H9 (cell line): ENCODE results near the gene CACNA1D. TPM values are rescaled to one million over a fixed set of nuclear protein-coding genes. Genes with fewer than 3 reads are reported as not detected.

Experiments
- DNase-seq: peaks from one replicate; pipeline ENCODE4 v3.0.0-alpha.2; 2017
- H2AFZ ChIP-seq: one replicate; pipeline ENCODE4 v1.6.1; 2013; ENCODE audit warnings: mild to moderate bottlenecking, low read length, control low read depth, moderate library complexity
- H2AK5ac ChIP-seq: 2 replicates; pipeline ENCODE4 v1.6.1; 2013; ENCODE audit warnings: low read length, control low read depth, mixed read lengths; ENCODE audit not compliant: insufficient read length
- H2BK120ac ChIP-seq: one replicate; pipeline ENCODE4 v1.6.1; 2013; ENCODE audit warnings: low read depth, mild to moderate bottlenecking, low read length, control low read depth, inconsistent platforms; ENCODE audit not compliant: poor library complexity, severe bottlenecking
- H2BK12ac ChIP-seq: 2 replicates; pipeline ENCODE4 v1.6.1; 2013; ENCODE audit warnings: low read length, control low read depth, mixed read lengths, low read depth; ENCODE audit not compliant: insufficient read length
- H2BK15ac ChIP-seq: 2 replicates; pipeline ENCODE4 v1.6.1; 2013; ENCODE audit warnings: low read depth, low read length, control low read depth
- H2BK20ac ChIP-seq: one replicate; pipeline ENCODE4 v1.6.1; 2013; ENCODE audit warnings: low read depth, mild to moderate bottlenecking, low read length, control low read depth, inconsistent platforms; ENCODE audit not compliant: poor library complexity, severe bottlenecking
- H2BK5ac ChIP-seq: 2 replicates; pipeline ENCODE4 v1.6.1; 2013; ENCODE audit warnings: low read length, control low read depth, mixed read lengths; ENCODE audit not compliant: insufficient read length
- H3K14ac ChIP-seq: 2 replicates; pipeline ENCODE4 v1.6.1; 2013; ENCODE audit warnings: low read length, control low read depth; ENCODE audit not compliant: insufficient read depth
- H3K18ac ChIP-seq: 2 replicates; pipeline ENCODE4 v1.6.1; 2013; ENCODE audit warnings: low read depth, mild to moderate bottlenecking, mixed read lengths, low read length, control low read depth; ENCODE audit not compliant: insufficient read length
- H3K23ac ChIP-seq: 2 replicates; pipeline ENCODE4 v1.6.1; 2013; ENCODE audit warnings: low read length, control low read depth, mixed read lengths, low read depth; ENCODE audit not compliant: insufficient read length
- H3K23me2 ChIP-seq: 2 replicates; pipeline ENCODE4 v1.6.1; 2013; ENCODE audit warnings: low read depth, mild to moderate bottlenecking, mixed read lengths, low read length, control low read depth; ENCODE audit not compliant: insufficient read length, poor library complexity, severe bottlenecking
- H3K27ac ChIP-seq: 2 replicates; pipeline ENCODE4 v1.5.1; 2013; ENCODE audit warnings: low read length, control low read depth, mixed read lengths, low read depth; ENCODE audit not compliant: insufficient read length
- H3K27me3 ChIP-seq: 2 replicates; pipeline ENCODE4 v1.6.1; 2013; ENCODE audit warnings: low read length, control low read depth, inconsistent platforms; ENCODE audit not compliant: insufficient read depth
- H3K4ac ChIP-seq: 2 replicates; pipeline ENCODE4 v1.6.1; 2013; ENCODE audit warnings: low read depth, mild to moderate bottlenecking, control low read depth, inconsistent platforms, low read length, moderate library complexity
- H3K4me1 ChIP-seq: 2 replicates; pipeline ENCODE4 v1.6.1; 2013; ENCODE audit warnings: low read length, control low read depth, inconsistent platforms; ENCODE audit not compliant: insufficient read depth
- H3K4me2 ChIP-seq: 2 replicates; pipeline ENCODE4 v1.6.1; 2013; ENCODE audit warnings: low read length, control low read depth, mixed read lengths; ENCODE audit not compliant: insufficient read length, insufficient read depth
- H3K56ac ChIP-seq: 2 replicates; pipeline ENCODE4 v1.6.1; 2013; ENCODE audit warnings: low read depth, mild to moderate bottlenecking, mixed read lengths, low read length, control low read depth; ENCODE audit not compliant: insufficient read length
- H3K79me1 ChIP-seq: 2 replicates; pipeline ENCODE4 v1.6.1; 2013; ENCODE audit warnings: low read depth, mild to moderate bottlenecking, moderate library complexity, low read length, control low read depth, inconsistent platforms; ENCODE audit not compliant: insufficient read depth, poor library complexity, severe bottlenecking
- H3K79me2 ChIP-seq: 2 replicates; pipeline ENCODE4 v1.6.1; 2013; ENCODE audit warnings: low read length, control low read depth, inconsistent platforms; ENCODE audit not compliant: insufficient read depth
- H3K9ac ChIP-seq: 2 replicates; pipeline ENCODE4 v1.6.1; 2013; ENCODE audit warnings: low read length, control low read depth, mixed read lengths; ENCODE audit not compliant: insufficient read length; ENCODE audit errors: extremely low read depth
- H3K9me3 ChIP-seq: one replicate; pipeline ENCODE4 v1.6.1; 2013; ENCODE audit warnings: low read depth, low read length, inconsistent platforms; ENCODE audit not compliant: control insufficient read depth
- H3T11ph ChIP-seq: one replicate; pipeline ENCODE4 v1.6.1; 2013; ENCODE audit warnings: mild to moderate bottlenecking, low read length, control low read depth, inconsistent platforms
- H4K20me1 ChIP-seq: one replicate; pipeline ENCODE4 v1.6.1; 2013; ENCODE audit not compliant: control insufficient read depth, insufficient read length, insufficient read depth
- H4K5ac ChIP-seq: 2 replicates; pipeline ENCODE4 v1.6.1; 2013; ENCODE audit warnings: low read depth, mild to moderate bottlenecking, mixed read lengths, low read length, control low read depth; ENCODE audit not compliant: insufficient read length
- H4K8ac ChIP-seq: replicated peaks from 2 replicates; pipeline ENCODE4 v1.6.1; 2013; ENCODE audit warnings: low read length, control low read depth, mixed read lengths, low read depth; ENCODE audit not compliant: insufficient read length
- H4K91ac ChIP-seq: 2 replicates; pipeline ENCODE4 v1.6.1; 2013; ENCODE audit warnings: low read depth, mild to moderate bottlenecking, moderate library complexity, mixed read lengths, low read length, control low read depth; ENCODE audit not compliant: insufficient read length
- H3K27ac Mint-ChIP-seq, 3 experiments: 2 replicates in 2 of 3; 3 replicates in 1 of 3; pipeline ENCODE4 v1.8.0; 2020 to 2021; ENCODE audit warnings: mixed read lengths in 3 of 3, mild to moderate bottlenecking in 1 of 3, moderate library complexity in 1 of 3
- H3K27me3 Mint-ChIP-seq: 2 replicates; pipeline ENCODE4 v1.8.0; 2021; ENCODE audit warnings: low read depth, mild to moderate bottlenecking, moderate library complexity, mixed read lengths
- H3K36me3 Mint-ChIP-seq, 3 experiments: 2 replicates in 2 of 3; 3 replicates in 1 of 3; pipeline ENCODE4 v1.8.0; 2020 to 2021; ENCODE audit warnings: low read depth in 3 of 3, mixed read lengths in 3 of 3; ENCODE audit not compliant: insufficient read depth in 1 of 3
- H3K4me1 Mint-ChIP-seq, 2 experiments: 2 replicates each; pipeline ENCODE4 v1.8.0; 2020; ENCODE audit warnings: mixed read lengths in 2 of 2
- H3K4me3 Mint-ChIP-seq, 2 experiments: 2 replicates in 1 of 2; 3 replicates in 1 of 2; pipeline ENCODE4 v1.8.0; 2020 to 2021; ENCODE audit warnings: mild to moderate bottlenecking in 2 of 2, mixed read lengths in 2 of 2, moderate library complexity in 1 of 2
- H3K9me3 Mint-ChIP-seq, 2 experiments: 2 replicates in 1 of 2; 3 replicates in 1 of 2; pipeline ENCODE4 v1.8.0; 2020; ENCODE audit warnings: mild to moderate bottlenecking in 2 of 2, mixed read lengths in 2 of 2, moderate library complexity in 1 of 2
- CTCF ChIP-seq: fragments of 200-600 bp; sonication (generic); conservative IDR thresholded peaks from 3 replicates; pipeline ENCODE4 v1.8.0; 2021; ENCODE audit warnings: antibody characterized with exemption, mild to moderate bottlenecking
- WGBS: extraction: QIAGEN DNeasy Blood & Tissue Kit; methylation state at CpG from one replicate; pipeline ENCODE4 v1.1.7; 2013; ENCODE audit warnings: missing lambda C conversion rate, low lambda C conversion rate, mixed read lengths; ENCODE audit not compliant: insufficient read length; ENCODE audit errors: extremely low coverage; 5-methylcytosine and 5-hydroxymethylcytosine counted together
- total RNA-seq: library from RNA; stranded (reverse); gene quantifications from 2 replicates; pipeline ENCODE4 v1.2.1, GENCODE V29; 2021

The CACNA1D gene
- total RNA-seq, 1 experiment from 2014 or later, result 3.5 TPM

DNA sequence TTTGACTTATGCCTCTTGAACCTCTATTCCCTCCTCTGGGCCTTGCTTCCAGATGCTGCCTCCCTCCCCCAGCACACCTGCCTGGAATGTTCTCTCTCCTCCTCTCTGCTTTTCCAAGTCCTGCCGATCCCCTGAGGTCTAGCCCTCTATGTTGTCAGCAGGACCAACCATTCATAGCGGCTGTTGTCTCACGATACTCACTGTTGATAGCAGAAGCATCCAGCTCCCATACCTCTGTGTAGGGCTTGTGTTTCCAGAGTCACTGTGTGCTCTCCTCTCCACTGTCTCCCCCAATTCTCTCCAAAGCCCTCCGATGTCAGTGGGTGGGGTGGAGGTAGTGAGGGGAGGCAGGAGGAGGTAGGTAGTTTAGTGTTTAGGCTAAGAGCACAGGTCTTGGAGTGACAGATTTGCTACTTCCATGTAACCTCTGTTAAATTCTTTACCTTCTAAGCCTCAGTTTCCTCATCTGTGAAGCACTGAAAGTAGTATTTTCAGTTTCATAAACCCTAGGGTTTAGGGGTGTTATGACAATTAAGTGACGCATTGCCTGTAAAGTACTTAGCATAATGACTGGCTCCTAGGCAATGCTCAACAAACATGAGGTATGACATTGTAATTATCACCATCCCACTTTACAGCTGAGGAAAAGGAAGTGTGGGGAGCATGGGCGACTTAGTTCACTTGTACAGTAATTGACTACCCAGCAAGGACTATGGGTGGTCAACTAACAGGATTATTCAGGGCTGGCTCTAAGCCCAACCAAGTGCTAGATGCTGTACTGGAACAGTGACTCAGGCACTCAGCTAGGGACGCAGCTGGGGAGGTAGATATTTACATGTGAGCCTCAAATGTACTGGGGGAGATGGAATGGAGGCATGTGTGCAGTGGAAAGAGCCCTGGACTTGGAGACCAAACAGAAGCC is 122.8 kb downstream of the CACNA1D start:
- H3K4me1 Mint-ChIP-seq, result peaks cover 14 to 17% of the 10 kb centered on the region in 2 experiments

More for the DNA sequence above, 122.8 kb downstream of the CACNA1D start:
- H3K18ac ChIP-seq, result no peak overlapping the region
- H3K79me2 ChIP-seq, result no peaks in the 10 kb centered on the region
- no peak overlapping the region for H2BK15ac ChIP-seq
- H3K14ac ChIP-seq, result no peak overlapping the region
- WGBS, result no CpG with 5 or more reads among the region's 7 CpGs
- no peak overlapping the region for H4K5ac ChIP-seq
- DNase-seq, result no peak
- no peak overlapping the region for H2BK120ac ChIP-seq
- H3K9me3 ChIP-seq, result no peaks in the 10 kb centered on the region
- H3K4me3 Mint-ChIP-seq, result no peak overlapping the region
- no peak overlapping the region for H2BK20ac ChIP-seq
- H2BK12ac ChIP-seq, result no peak overlapping the region
- H4K20me1 ChIP-seq, result no peaks in the 10 kb centered on the region
- no peak overlapping the region for H3K4ac ChIP-seq
- H2BK5ac ChIP-seq, result no peak overlapping the region
- H3K27me3 Mint-ChIP-seq, result peaks cover 10% of the 10 kb centered on the region
- no peak overlapping the region for H3K9ac ChIP-seq
- no peaks in the 10 kb centered on the region for H3K4me1 ChIP-seq
- H3T11ph ChIP-seq, result no peak overlapping the region
- no peak overlapping the region for H3K23ac ChIP-seq
- H3K23me2 ChIP-seq, result no peaks in the 10 kb centered on the region
- no peaks in the 10 kb centered on the region for H3K27me3 ChIP-seq
- H2AFZ ChIP-seq, result no peak overlapping the region
- H3K4me2 ChIP-seq, result no peak overlapping the region
- TF ChIP-seq CTCF, result no peak
- peak overlapping the region in 1 of 3 experiments; percentile 37; a peak in 1 of 7 replicates for H3K27ac Mint-ChIP-seq
- H4K8ac ChIP-seq, result no peak overlapping the region
- no peaks in the 10 kb centered on the region for H3K9me3 Mint-ChIP-seq
- no peak overlapping the region for H2AK5ac ChIP-seq
- H3K27ac ChIP-seq, result no peak overlapping the region
- H4K91ac ChIP-seq, result no peak overlapping the region
- H3K79me1 ChIP-seq, result no peaks in the 10 kb centered on the region
- no peaks in the 10 kb centered on the region for H3K36me3 Mint-ChIP-seq
- no peak overlapping the region for H3K56ac ChIP-seq
